Measurements from ENCODE around the gene CLTC. TPM values are rescaled to one million over a fixed set of nuclear protein-coding genes. Genes with fewer than 3 reads are reported as not detected.

The CLTC gene
- total RNA-seq, 2 experiments from 2014 or later = 203 to 206 TPM

GRCh38 chr17:59619035-59619297 lies 729 bp upstream of the CLTC start:
- CTCF ChIA-PET = interaction anchor here (1.3 to 2.1 kb wide), 2 partner anchors 11 to 308 kb away, joined by 4 to 9 read pairs; no protein-coding TSS in a partner anchor
- Mint-ChIP-seq H3K36me3 (peaks cover 24% of the 10 kb centered on the region), H3K4me1 (ENCODE audit: low read depth) (peaks cover 48% of the 10 kb centered on the region), H3K4me3 (peak overlapping the region; percentile 94), H3K27ac (peak overlapping the region; percentile 100), H3K9me3 (no peaks in the 10 kb centered on the region), H3K27me3 (no peaks in the 10 kb centered on the region)
- POLR2A ChIA-PET = interaction anchor here (0.6 to 4.9 kb wide), 19 partner anchors 9 to 773 kb away, joined by 3 to 36 read pairs (median 3); partner anchors contain the start of genes DHX40, PRR11, PTRH2 and RNFT1
- no peak for DNase-seq
- intact Hi-C loops (cut with micrococcal nuclease) = loop anchor here (1.0 to 5.0 kb wide), 12 partner anchors 18 to 773 kb away; partner anchors contain the start of genes DHX40, PTRH2, RPS6KB1 and TRIM37

DNA sequence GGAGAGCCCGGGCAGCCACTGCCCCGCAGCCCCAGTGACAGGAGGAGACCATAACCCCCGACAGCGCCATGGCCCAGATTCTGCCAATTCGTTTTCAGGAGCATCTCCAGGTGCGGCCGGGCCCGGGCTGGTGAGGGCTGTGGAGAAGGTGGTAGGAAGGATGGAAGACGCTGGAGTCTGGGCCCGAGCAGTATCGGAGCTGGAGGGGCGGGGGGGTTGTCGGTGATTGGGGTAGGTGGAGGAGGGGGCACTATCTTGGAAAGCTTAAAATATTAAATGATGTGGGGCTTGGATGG lies 317 bp downstream of the CLTC start:
- no peak for DNase-seq
- H3K9me3 Mint-ChIP-seq = no peaks in the 10 kb centered on the region
- ChIA-PET CTCF (interaction anchor here (1.3 kb wide), 1 partner anchor 310 kb away, joined by 4 read pairs; no protein-coding TSS in a partner anchor), POLR2A (interaction anchor here (0.8 to 4.9 kb wide), 10 partner anchors 9 to 513 kb away, joined by 3 to 36 read pairs (median 5); partner anchors contain the start of genes DHX40, PRR11, PTRH2 and SKA2)
- H3K36me3 Mint-ChIP-seq = peaks cover 25% of the 10 kb centered on the region
- H3K4me3 Mint-ChIP-seq = peak overlapping the region; percentile 94
- intact Hi-C loops (cut with micrococcal nuclease) = no loop called here
- H3K27ac Mint-ChIP-seq = peak overlapping the region; percentile 100
- H3K27me3 Mint-ChIP-seq = no peaks in the 10 kb centered on the region
- peaks cover 50% of the 10 kb centered on the region for H3K4me1 Mint-ChIP-seq (ENCODE audit: low read depth)

DNA sequence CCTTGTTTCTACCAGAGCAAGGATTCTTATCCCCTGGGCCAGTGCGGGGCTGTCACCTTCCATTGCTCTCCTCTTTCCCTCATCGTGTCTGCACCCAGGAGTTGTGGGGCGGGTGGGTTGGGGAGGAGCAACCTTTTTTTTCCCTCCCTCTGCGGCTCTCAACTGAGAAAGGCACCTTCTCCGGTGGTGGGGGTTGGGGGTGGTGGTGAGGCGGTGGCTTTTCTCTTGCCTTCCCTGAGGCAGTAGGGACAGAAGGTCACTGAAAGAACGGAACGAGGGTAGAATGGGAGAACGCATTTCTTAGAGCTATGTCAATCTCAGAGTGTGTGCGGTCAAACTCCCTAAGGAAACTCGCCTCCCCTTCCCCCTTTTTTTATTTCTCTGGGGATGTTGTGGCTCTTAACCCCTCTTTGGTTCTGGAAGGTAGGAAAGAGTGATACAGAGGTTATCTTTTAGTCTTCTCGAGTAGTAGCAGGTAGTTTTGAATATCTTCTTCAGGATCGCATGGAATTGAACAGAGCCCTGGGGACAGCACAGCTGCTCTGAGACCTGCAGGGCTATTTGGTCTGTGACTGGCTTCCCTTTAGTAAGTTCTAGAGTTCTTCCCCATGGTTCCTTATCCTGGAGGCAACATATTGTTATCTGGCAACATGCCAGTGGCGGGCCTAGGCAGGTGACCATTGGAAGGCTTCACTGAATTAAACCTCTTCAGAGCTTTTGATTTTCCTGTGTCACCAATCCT lies 994 bp downstream of the CLTC start:
- ChIA-PET CTCF (interaction anchor here (1.3 kb wide), 1 partner anchor 310 kb away, joined by 4 read pairs; no protein-coding TSS in a partner anchor), POLR2A (interaction anchor here (0.9 to 4.9 kb wide), 5 partner anchors 14 to 91 kb away, joined by 3 to 36 read pairs (median 12); partner anchors contain the start of genes DHX40, PTRH2 and VMP1)
- intact Hi-C loops (cut with micrococcal nuclease) = no loop called here
- Mint-ChIP-seq H3K36me3 (peaks cover 25% of the 10 kb centered on the region), H3K27ac (peak overlapping the region; percentile 100), H3K9me3 (no peaks in the 10 kb centered on the region), H3K27me3 (no peaks in the 10 kb centered on the region), H3K4me1 (ENCODE audit: low read depth) (peaks cover 54% of the 10 kb centered on the region), H3K4me3 (peak overlapping the region; percentile 94)
- DNase-seq = peak; percentile 76

- no peak for DNase-seq
- no peaks in the 10 kb centered on the region for H3K27me3 Mint-ChIP-seq
- H3K9me3 Mint-ChIP-seq = no peaks in the 10 kb centered on the region
- peaks cover 60% of the 10 kb centered on the region for H3K4me1 Mint-ChIP-seq (ENCODE audit: low read depth)
- intact Hi-C loops (cut with micrococcal nuclease) = no loop called here
- peak overlapping the region; percentile 94 for H3K4me3 Mint-ChIP-seq
- ChIA-PET CTCF (no interaction called here), POLR2A (interaction anchor here (0.9 kb wide), 1 partner anchor 13 kb away, joined by 3 read pairs; no protein-coding TSS in a partner anchor)
- peak overlapping the region; percentile 39 for H3K27ac Mint-ChIP-seq
- peaks cover 25% of the 10 kb centered on the region for H3K36me3 Mint-ChIP-seq
Observed at GRCh38 chr17:59621771-59622170, 2.1 kb downstream of the CLTC start.

DNA sequence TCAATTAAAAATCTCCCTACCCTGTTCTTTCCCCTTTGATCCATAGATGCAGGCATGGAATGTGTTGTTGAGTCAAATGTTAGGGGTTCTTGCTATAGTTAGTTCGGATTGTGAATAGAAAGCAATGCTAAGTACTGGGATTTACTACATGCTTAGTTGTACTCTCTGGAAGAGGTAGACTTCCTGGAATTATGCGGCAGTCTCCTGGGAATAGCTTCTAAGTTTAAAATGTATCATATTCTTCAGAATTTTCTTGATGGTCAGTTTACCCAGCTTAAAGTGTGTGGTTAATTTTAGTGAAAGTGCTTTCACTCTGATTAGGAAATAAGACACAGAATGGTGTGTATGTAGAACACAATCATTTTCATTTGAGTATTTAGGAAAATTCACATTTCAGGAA lies 3.5 kb downstream of the CLTC start:
- CTCF ChIA-PET = interaction anchor here (1.0 kb wide), 1 partner anchor 313 kb away, joined by 3 read pairs; no protein-coding TSS in a partner anchor
- Mint-ChIP-seq H3K4me1 (ENCODE audit: low read depth) (peaks cover 58% of the 10 kb centered on the region), H3K27me3 (no peaks in the 10 kb centered on the region), H3K4me3 (peak overlapping the region; percentile 20), H3K36me3 (peaks cover 29% of the 10 kb centered on the region), H3K9me3 (no peaks in the 10 kb centered on the region), H3K27ac (no peak overlapping the region)
- POLR2A ChIA-PET = no interaction called here
- intact Hi-C loops (cut with micrococcal nuclease) = no loop called here
- DNase-seq = no peak

DNA sequence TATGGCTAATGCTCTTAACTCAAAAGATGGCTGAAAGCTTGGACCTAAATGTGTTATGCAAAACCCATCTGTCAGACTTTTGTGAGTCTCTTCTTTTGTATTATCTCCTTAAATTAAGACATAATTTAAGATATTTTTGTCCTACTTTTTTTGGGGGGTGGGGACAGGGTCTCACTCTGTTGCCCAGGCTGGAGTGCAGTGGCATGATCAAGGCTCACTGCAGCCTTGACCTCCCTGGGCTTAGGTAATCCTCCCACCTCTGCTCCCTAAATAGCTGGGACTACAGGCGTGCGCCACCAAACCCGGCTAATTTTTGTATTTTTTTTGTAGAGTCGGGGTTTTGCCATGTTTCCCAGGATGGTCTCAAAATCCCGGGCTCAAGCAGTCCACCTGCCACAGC lies 7.1 kb downstream of the CLTC start:
- Mint-ChIP-seq H3K36me3 (peaks cover 24% of the 10 kb centered on the region), H3K4me1 (ENCODE audit: low read depth) (peaks cover 76% of the 10 kb centered on the region), H3K9me3 (no peaks in the 10 kb centered on the region), H3K27me3 (no peaks in the 10 kb centered on the region), H3K27ac (no peak overlapping the region), H3K4me3 (no peak overlapping the region)
- POLR2A ChIA-PET = no interaction called here
- CTCF ChIA-PET = no interaction called here
- no peak for DNase-seq
- intact Hi-C loops (cut with micrococcal nuclease) = no loop called here

DNA sequence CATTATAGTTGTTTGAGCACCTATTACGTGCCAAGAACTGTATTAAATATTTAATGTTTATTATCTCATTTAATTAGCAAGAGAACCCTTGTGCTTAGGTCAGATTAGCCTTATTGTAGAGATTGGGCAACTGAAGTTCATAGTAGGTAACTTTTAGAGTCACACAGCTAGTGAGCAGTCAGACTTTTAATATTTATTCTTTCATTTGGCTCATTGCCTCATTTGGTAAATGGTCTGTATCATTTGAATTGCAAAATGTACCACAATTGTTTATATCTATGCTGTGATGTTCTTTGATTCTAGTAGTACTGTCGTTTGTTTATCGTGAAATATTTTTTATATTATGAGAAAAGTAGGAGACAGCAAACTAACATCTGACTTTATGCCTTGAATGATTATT lies 7.6 kb downstream of the CLTC start:
- DNase-seq = no peak
- Mint-ChIP-seq H3K27me3 (no peaks in the 10 kb centered on the region), H3K4me1 (ENCODE audit: low read depth) (peaks cover 72% of the 10 kb centered on the region), H3K9me3 (no peaks in the 10 kb centered on the region), H3K4me3 (no peak overlapping the region), H3K27ac (peak overlapping the region; percentile 34), H3K36me3 (peaks cover 24% of the 10 kb centered on the region)
- CTCF ChIA-PET = no interaction called here
- intact Hi-C loops (cut with micrococcal nuclease) = no loop called here
- POLR2A ChIA-PET = interaction anchor here (1.0 kb wide), 1 partner anchor 8 kb away, joined by 3 read pairs; no protein-coding TSS in a partner anchor

DNA sequence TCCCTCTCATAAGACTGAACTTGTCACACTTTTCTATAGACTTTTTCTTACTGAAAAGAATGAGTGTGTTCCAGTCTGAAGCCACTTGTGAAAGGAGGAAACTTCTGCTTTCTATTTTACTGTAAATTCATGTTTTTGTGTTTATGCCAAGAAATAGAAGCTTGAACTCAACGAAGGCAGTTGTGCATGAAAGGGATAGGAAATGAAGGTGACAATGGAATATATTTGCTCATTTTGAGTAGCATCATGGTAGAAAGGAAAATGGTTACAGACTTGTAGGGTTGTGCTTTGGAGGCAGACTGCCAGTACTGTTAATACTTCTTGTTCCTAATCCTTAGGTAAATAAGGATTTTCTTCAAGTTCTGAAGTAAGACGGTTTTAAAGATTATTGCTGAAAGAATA lies 8.1 kb downstream of the CLTC start:
- Mint-ChIP-seq H3K27ac (peak overlapping the region; percentile 34), H3K9me3 (no peaks in the 10 kb centered on the region), H3K36me3 (peaks cover 24% of the 10 kb centered on the region), H3K4me3 (no peak overlapping the region), H3K27me3 (no peaks in the 10 kb centered on the region), H3K4me1 (ENCODE audit: low read depth) (peaks cover 72% of the 10 kb centered on the region)
- intact Hi-C loops (cut with micrococcal nuclease) = no loop called here
- CTCF ChIA-PET = no interaction called here
- DNase-seq = no peak
- POLR2A ChIA-PET = interaction anchor here (1.0 kb wide), 1 partner anchor 9 kb away, joined by 3 read pairs; no protein-coding TSS in a partner anchor

- no peak for DNase-seq
- no peak overlapping the region for H3K27ac Mint-ChIP-seq
- CTCF ChIA-PET = interaction anchor here (0.9 kb wide), 1 partner anchor 47 kb away, joined by 3 read pairs; no protein-coding TSS in a partner anchor
- H3K4me1 Mint-ChIP-seq (ENCODE audit: low read depth) = peaks cover 72% of the 10 kb centered on the region
- H3K4me3 Mint-ChIP-seq = no peak overlapping the region
- POLR2A ChIA-PET = interaction anchor here (1.0 kb wide), 1 partner anchor 9 kb away, joined by 4 read pairs; the partner anchor contains the start of gene CLTC
- no peaks in the 10 kb centered on the region for H3K27me3 Mint-ChIP-seq
- intact Hi-C loops (cut with micrococcal nuclease) = no loop called here
- H3K9me3 Mint-ChIP-seq = no peaks in the 10 kb centered on the region
- peaks cover 20% of the 10 kb centered on the region for H3K36me3 Mint-ChIP-seq
Observed at GRCh38 chr17:59629174-59629573, 9.5 kb downstream of the CLTC start.

DNA sequence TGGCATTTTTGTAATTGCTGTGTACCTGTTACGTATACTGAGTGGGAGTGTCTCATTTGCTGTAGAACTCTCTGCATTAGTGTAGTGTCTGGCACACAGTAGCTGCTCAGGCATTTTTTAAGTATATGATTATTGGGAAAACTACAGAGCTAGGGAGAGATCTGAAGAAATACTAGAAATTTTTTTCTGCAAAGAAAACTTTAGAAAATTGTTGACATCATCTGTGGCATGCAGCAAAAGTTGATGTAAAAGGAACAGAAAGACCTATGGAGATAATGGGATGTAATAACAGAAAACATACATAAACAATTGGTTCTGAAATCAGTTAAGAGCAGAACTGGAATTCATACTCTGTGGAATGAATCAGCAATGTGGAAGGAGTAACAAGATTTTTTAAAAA lies 11.6 kb downstream of the CLTC start:
- Mint-ChIP-seq H3K36me3 (peaks cover 20% of the 10 kb centered on the region), H3K27ac (no peak overlapping the region), H3K4me1 (ENCODE audit: low read depth) (peaks cover 75% of the 10 kb centered on the region), H3K4me3 (no peak overlapping the region), H3K9me3 (no peaks in the 10 kb centered on the region), H3K27me3 (no peaks in the 10 kb centered on the region)
- POLR2A ChIA-PET = no interaction called here
- DNase-seq = no peak
- intact Hi-C loops (cut with micrococcal nuclease) = no loop called here
- CTCF ChIA-PET = no interaction called here

DNA sequence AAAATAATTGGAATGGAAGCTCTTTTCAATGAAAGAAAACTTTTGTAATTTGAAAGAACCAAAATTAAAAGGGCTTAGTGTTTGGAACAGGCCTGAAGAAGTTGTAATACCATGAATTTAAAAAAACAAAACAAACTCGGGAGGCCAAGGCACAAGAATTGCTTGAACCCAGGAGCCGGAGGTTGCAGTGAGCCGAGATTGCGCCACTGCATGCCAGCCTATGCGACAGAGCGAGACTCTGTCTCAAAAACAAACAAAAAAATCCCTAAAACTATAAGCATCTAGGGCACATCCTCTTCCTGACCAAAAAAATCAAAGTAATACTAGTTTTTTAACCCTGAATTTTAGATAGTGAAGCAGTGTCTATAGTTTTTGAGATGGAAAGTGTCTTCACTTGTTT lies 12.7 kb downstream of the CLTC start:
- H3K27ac Mint-ChIP-seq = no peak overlapping the region
- intact Hi-C loops (cut with micrococcal nuclease) = no loop called here
- ChIA-PET POLR2A (interaction anchor here (0.6 kb wide), 1 partner anchor 12 kb away, joined by 3 read pairs; no protein-coding TSS in a partner anchor), CTCF (no interaction called here)
- peaks cover 69% of the 10 kb centered on the region for H3K4me1 Mint-ChIP-seq (ENCODE audit: low read depth)
- H3K27me3 Mint-ChIP-seq = no peaks in the 10 kb centered on the region
- no peak for DNase-seq
- peaks cover 20% of the 10 kb centered on the region for H3K36me3 Mint-ChIP-seq
- no peaks in the 10 kb centered on the region for H3K9me3 Mint-ChIP-seq
- H3K4me3 Mint-ChIP-seq = no peak overlapping the region

GRCh38 chr17:59633658-59634359 lies 14.1 kb downstream of the CLTC start:
- no peak for DNase-seq
- no peaks in the 10 kb centered on the region for H3K9me3 Mint-ChIP-seq
- H3K27me3 Mint-ChIP-seq = no peaks in the 10 kb centered on the region
- peaks cover 13% of the 10 kb centered on the region for H3K36me3 Mint-ChIP-seq
- no peak overlapping the region for H3K27ac Mint-ChIP-seq
- peaks cover 67% of the 10 kb centered on the region for H3K4me1 Mint-ChIP-seq (ENCODE audit: low read depth)
- ChIA-PET CTCF (interaction anchor here (1.5 kb wide), 1 partner anchor 112 kb away, joined by 4 read pairs; no protein-coding TSS in a partner anchor), POLR2A (interaction anchor here (0.6 to 4.3 kb wide), 4 partner anchors 12 to 500 kb away, joined by 3 to 36 read pairs (median 5); partner anchors contain the start of gene CLTC)
- no peak overlapping the region for H3K4me3 Mint-ChIP-seq
- intact Hi-C loops (cut with micrococcal nuclease) = no loop called here

Measured in activated CD4-positive, alpha-beta memory T cell treated with anti-CD3 and anti-CD28 coated beads for 36 hours (primary cell).